HG02763 (cell line): ENCODE data around the gene TET1.
"Not testable (repeated sequence)": the region's sequence is repeated elsewhere in the genome, so short reads cannot be mapped to it uniquely, and the experiment has no call there.

ENCODE experiments used
- ATAC-seq: cut with Tn5 transposase; IDR thresholded peaks from one replicate; pipeline ENCODE4 v1.9.1; 2021; ENCODE audit warnings: mild to moderate bottlenecking, moderate library complexity; ENCODE audit not compliant: unreplicated experiment

The TET1 gene

GRCh38 chr10:68696018-68696417, 135.9 kb downstream of the TET1 start:
- no peak for ATAC-seq

GRCh38 chr10:68697106-68697505, 137.0 kb downstream of the TET1 start:
- ATAC-seq, result no peak

GRCh38 chr10:68700197-68700596, 140.1 kb downstream of the TET1 start:
- ATAC-seq, result no peak

- no peak for ATAC-seq
Measured at GRCh38 chr10:68705548-68705947, 145.4 kb downstream of the TET1 start.

GRCh38 chr10:68708987-68709386, 148.8 kb downstream of the TET1 start:
- not testable (repeated sequence) for ATAC-seq

- ATAC-seq, result not testable (repeated sequence)
Measured at GRCh38 chr10:68713065-68713464, 152.9 kb downstream of the TET1 start.

- no peak for ATAC-seq
Measured at GRCh38 chr10:68717435-68717834, 157.3 kb downstream of the TET1 start.

GRCh38 chr10:68720793-68721672, 160.9 kb downstream of the TET1 start, which contains the start of gene CCAR1:
TSS of gene CCAR1 (plus strand) at chr10:68721239. CDS start at chr10:68722505, 1,266 bp downstream.
- ATAC-seq, result peak; percentile 99

- peak; percentile 12 for ATAC-seq
Measured at GRCh38 chr10:68721673-68722335, 161.7 kb downstream of the TET1 start.

- no peak for ATAC-seq
Measured at GRCh38 chr10:68725016-68725415, 164.9 kb downstream of the TET1 start.

- ATAC-seq, result no peak
Measured at GRCh38 chr10:68727146-68727545, 167.0 kb downstream of the TET1 start.

- ATAC-seq, result no peak
Measured at GRCh38 chr10:68732651-68733050, 172.5 kb downstream of the TET1 start.

GRCh38 chr10:68734349-68734748, 174.2 kb downstream of the TET1 start:
- ATAC-seq, result no peak

GRCh38 chr10:68735119-68735518, 175.0 kb downstream of the TET1 start:
- no peak for ATAC-seq

GRCh38 chr10:68735739-68736138, 175.6 kb downstream of the TET1 start:
- ATAC-seq, result not testable (repeated sequence)

GRCh38 chr10:68740676-68741075, 180.5 kb downstream of the TET1 start:
- not testable (repeated sequence) for ATAC-seq

GRCh38 chr10:68742397-68742796, 182.3 kb downstream of the TET1 start:
- ATAC-seq, result no peak
